Nucleus accumbens (tissue), 56 donors: ENCODE data around the gene MCL1.
"Not testable (repeated sequence)": the region's sequence is repeated elsewhere in the genome, so short reads cannot be mapped to it uniquely, and the experiment has no call there.

ENCODE experiments used
- DNase-seq, 56 donors: peaks; one replicate each; lab custom pipeline; 2025; lab: John Stamatoyannopoulos, UW

The MCL1 gene

DNA sequence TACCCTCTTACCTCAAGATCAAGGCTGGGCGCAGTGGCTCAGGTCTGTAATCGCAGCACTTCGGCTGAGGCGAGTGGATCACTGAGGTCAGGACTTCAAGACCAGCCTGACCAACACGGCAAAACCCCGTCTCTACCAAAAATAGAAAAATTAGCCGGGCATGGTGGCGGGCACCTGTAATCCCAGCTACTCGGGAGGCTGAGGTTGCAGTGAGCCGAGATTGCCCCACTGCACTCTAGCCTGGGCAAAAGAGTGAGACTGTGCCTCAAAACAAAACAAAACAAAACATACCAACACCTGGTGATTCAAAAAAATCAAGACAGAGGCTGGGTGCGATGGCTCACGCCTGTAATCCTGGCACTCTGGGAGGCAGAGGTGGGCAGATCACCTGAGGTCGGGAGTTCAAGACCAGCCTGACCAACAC lies 5.8 kb downstream of the MCL1 start:
- not testable (repeated sequence) for DNase-seq

- DNase-seq, result no peak
Observed at GRCh38 chr1:150572918-150573647, 6.3 kb downstream of the MCL1 start.

GRCh38 chr1:150568594-150568966 lies 10.8 kb downstream of the MCL1 start:
- no peak for DNase-seq

- DNase-seq, result peak in 41 of 56 donors; percentile 8 to 79 (median 39)
Observed at GRCh38 chr1:150567717-150568593, 11.5 kb downstream of the MCL1 start.

DNA sequence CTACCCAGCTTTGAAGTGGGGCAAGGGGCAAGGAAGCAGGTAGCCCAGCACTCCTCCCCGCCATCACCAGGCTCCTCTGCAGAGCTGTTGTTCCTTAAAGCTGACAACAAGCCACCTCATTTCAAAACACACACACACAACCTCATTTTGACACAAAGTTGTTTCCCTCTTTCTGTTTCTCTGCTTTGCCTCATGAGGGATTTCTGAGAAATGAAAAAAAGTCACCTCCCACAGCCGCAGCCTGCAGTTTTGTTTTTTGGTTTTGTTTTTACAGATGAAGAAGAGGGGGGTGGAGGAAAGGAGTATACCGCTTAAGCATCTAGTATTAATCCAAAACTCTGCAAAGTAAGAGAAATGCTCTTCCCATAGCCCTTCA lies 12.1 kb downstream of the MCL1 start:
- DNase-seq, result no peak

- no peak for DNase-seq
Observed at GRCh38 chr1:150566589-150567340, 12.6 kb downstream of the MCL1 start.

DNA sequence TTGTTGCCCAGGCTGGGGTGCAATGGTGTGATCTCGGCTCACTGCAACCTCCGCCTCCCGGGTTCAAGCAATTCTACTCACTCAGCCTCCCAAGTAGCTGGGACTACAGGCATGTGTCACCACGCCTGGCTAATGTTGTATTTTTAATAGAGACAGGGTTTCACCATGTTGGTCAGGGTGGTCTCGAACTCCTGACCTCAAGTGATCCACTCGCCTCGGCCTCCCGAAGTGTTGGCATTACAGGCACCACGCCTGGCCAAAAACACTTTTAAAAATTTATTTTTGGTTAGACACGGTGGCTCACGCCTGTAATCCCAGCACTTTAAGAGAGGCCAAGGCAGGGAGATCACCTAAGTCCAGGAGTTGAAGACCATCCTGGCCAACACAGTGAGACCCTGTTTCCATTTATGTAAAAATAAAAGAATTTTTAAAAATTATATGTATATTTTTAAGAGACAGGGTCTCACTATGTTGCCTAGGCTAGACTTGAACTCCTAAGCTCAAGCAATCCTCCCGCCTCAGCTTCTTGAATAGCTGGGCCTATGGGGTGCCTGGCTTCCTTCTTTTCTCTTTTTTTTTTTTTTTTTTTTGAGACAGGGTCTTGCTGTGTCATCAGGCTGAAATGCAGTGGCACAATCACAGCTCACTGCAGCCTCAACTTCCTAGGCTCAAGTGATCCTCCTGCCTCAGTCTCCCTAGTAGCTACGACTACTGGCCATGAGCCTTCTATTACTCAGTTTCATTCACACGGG lies 14.0 kb downstream of the MCL1 start:
- not testable (repeated sequence) for DNase-seq

GRCh38 chr1:150564051-150564991 lies 15.1 kb downstream of the MCL1 start:
- DNase-seq, result no peak

GRCh38 chr1:150563340-150564038 lies 15.9 kb downstream of the MCL1 start:
- peak in 1 of 56 donors; percentile 13 for DNase-seq

- no peak for DNase-seq
Observed at GRCh38 chr1:150562446-150563339, 16.7 kb downstream of the MCL1 start.

GRCh38 chr1:150561974-150562445 lies 17.4 kb downstream of the MCL1 start:
- peak in 49 of 56 donors; percentile 22 to 81 (median 53) for DNase-seq

- DNase-seq, result peak in 55 of 56 donors; percentile 29 to 91 (median 78)
Observed at GRCh38 chr1:150561254-150561973, 18.0 kb downstream of the MCL1 start.

GRCh38 chr1:150560576-150561253 lies 18.7 kb downstream of the MCL1 start:
- peak in 47 of 56 donors; percentile 55 to 89 (median 77) for DNase-seq

DNA sequence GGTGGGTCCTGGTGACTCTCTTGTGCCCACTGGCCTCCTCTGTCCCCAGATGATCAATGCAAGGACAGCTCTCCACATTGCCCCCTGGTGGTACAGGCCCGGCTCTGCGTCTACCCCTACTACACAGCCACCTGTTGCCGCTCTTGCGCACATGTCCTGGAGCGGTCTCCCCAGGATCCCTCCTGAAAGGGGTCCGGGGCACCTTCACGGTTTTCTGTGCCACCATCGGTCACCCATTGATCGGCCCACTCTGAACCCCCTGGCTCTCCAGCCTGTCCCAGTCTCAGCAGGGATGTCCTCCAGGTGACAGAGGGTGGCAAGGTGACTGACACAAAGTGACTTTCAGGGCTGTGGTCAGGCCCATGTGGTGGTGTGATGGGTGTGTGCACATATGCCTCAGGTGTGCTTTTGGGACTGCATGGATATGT lies 19.4 kb downstream of the MCL1 start:
- peak in 43 of 56 donors; percentile 7 to 75 (median 30) for DNase-seq

DNA sequence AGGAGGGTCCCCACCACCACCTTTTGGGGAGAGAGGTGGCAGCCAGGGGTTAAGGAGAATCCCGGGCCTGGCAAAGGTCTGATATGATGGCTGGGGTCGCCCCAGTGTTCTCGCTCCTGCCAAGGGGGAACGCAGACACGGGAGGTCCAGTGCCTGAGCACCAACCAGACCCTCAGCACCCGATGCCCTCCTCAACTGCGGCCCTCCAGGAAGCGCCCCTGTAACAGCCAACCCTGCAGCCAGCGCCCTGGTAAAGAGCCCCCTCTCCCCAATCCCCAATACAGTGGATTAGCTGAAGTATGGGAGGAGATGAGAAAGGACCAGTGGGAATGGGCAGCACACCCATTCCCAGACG lies 19.8 kb downstream of the MCL1 start:
- no peak for DNase-seq
